VCaP (cell line): ENCODE data around the gene NCOA7.
"Not testable (repeated sequence)": the region's sequence is repeated elsewhere in the genome, so short reads cannot be mapped to it uniquely, and the experiment has no call there.

ENCODE experiments used
- H3K27ac ChIP-seq: fragments of 450-650 bp; 2 replicates; pipeline ENCODE4 v1.5.1; 2017
- TF ChIP-seq, protein P1 (sequence below): fragments of 450-650 bp; conservative IDR thresholded peaks from 2 replicates; pipeline ENCODE4 v1.5.1; 2017; ENCODE audit warnings: mild to moderate bottlenecking, moderate library complexity

Gene NCOA7

DNA sequence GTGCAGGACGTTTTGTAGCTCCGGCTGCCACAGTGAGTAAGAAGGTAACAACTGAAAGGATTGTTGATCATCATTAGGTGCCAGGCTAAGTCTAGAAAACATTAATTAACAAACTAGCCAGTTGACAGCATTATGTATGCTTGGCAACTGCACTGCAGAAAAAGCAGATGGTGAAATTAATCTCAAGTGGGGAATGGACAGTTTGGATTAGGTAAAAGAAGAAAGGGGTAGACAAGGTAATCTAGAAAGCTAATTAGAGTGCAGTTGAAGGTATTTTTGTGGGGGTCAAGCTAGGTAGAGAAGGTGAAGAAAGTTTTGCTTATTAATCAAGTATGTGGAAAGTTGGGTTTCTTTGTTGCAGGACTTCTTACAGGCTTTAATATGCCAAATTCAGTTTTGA lies 96.2 kb downstream of the NCOA7 start:
- TF ChIP-seq, protein P1, sequence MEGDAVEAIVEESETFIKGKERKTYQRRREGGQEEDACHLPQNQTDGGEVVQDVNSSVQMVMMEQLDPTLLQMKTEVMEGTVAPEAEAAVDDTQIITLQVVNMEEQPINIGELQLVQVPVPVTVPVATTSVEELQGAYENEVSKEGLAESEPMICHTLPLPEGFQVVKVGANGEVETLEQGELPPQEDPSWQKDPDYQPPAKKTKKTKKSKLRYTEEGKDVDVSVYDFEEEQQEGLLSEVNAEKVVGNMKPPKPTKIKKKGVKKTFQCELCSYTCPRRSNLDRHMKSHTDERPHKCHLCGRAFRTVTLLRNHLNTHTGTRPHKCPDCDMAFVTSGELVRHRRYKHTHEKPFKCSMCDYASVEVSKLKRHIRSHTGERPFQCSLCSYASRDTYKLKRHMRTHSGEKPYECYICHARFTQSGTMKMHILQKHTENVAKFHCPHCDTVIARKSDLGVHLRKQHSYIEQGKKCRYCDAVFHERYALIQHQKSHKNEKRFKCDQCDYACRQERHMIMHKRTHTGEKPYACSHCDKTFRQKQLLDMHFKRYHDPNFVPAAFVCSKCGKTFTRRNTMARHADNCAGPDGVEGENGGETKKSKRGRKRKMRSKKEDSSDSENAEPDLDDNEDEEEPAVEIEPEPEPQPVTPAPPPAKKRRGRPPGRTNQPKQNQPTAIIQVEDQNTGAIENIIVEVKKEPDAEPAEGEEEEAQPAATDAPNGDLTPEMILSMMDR: no peak
- no peak overlapping the region for H3K27ac ChIP-seq

DNA sequence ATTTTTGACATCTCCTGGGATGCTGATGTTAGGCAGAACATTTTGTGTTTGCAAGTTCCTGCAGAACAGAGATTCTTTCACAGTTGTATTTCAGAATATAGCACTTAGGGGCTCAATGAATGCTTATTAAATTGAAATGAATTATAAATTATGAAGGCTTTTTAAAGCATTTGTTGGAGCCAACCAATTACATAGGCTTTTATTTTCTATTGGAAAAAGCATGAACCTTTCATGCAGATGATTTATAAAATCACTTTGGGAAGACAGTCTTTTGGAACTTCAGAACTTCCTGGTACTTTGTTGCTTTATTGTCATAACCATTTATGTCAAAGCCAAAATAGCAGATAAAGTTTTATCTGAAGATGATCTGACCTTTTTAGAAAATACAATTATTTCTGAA lies 96.6 kb downstream of the NCOA7 start:
- TF ChIP-seq, protein P1: no peak
- no peak overlapping the region for H3K27ac ChIP-seq

DNA sequence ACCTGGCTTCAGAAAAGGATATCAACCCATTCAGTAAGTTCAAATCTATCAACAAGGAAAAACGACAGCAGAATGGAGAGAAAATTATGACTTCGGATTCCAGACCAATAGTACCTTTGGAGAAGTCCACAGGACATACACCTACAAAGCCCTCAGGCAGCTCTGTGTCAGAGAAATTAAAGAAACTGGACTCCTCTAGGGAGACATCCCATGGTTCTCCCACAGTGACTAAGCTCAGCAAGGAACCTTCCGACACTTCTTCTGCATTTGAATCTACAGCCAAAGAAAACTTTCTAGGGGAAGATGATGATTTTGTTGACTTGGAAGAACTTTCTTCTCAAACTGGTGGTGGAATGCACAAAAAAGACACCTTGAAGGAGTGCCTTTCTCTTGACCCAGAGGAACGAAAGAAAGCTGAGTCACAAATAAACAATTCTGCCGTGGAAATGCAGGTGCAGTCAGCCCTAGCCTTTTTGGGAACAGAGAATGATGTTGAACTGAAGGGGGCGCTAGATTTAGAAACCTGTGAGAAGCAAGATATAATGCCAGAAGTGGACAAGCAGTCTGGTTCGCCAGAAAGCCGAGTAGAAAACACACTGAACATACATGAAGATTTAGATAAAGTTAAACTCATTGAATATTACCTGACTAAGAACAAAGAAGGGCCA lies 98.4 kb downstream of the NCOA7 start:
- TF ChIP-seq, protein P1: 0 out of 2 replicates have a peak, but pooled peaks have one; percentile 9
- H3K27ac ChIP-seq: no peak overlapping the region

DNA sequence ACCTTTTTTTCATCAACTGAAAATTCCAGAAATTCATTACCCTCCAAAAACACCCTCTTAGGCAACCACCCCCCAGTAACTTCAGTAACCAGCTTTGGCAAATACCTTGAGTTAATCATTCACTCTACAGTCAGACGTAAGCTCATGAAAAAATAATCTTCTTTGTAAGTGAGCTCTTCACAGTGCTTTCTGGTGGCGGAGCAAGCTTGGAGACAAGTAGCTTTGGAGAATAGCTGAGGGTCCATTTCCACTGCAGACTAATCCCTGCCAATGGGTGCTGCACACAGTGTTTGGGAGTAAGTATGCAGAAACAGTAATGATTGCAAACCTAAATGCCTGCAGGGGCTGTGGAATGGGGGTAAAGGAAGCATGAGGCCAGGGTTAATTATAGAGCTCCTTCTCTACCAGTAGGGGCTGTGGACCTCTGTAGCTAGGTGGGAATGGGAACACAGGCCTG lies 109.0 kb downstream of the NCOA7 start:
- TF ChIP-seq, protein P1: no peak
- no peak overlapping the region for H3K27ac ChIP-seq

DNA sequence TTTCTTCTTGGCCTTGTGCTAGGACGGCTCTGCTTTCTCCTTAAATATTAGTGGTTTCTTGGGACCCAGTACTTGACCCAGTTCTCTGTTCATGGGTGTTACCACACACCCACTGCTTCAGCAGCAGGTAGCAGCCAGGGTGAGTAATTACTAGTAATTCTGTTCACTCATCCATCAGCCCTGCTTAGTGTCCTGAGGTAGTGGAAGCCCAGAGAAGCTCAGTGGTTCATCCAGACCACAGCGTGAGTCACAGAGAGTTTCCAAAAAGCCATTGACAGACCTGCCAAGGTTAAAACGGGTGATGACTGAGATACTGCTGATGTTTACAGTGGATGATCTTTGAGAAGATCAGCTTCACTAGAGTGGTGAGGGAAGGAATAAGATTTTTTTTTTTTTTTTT lies 114.1 kb downstream of the NCOA7 start:
- TF ChIP-seq, protein P1: no peak
- no peak overlapping the region for H3K27ac ChIP-seq

DNA sequence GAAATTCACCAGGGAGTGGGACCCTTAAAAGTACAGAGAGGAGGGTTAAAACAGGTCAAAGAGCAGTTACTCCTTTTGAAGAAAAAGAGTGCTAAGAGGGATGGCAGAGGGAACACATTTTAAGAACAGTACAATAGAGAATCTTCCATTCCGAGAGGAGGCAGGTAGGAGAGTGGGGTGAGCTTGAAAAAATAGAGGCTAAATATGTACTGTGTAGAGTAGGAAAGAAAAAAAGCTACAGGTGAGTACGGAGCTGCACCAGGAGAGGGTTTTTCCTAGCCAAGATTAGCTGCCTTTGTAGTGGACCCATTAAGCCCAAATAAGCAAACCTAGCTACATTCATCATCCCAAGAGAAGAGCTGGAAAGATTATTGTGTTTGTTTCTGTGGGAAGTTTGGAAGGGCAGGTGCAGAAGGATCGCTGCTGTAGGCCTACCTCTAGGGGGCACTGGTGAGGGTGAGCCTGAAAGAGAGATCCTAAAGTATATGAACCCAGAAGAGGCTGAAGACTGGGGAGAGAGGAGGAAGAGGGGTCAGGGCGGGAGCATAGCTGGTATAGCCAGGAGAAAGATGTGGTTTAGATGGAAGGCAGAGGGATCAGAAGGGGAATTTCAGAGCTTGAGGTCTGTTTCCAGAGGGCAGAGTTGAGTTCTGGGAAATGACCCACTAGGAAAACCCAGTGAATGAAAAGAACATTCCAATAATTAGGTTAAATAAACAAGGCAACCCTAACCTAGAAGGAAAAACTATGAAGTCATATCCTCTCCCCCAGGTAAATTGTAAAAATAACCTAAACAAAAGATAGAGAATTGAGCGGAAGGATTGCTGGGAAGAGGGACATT lies 115.6 kb downstream of the NCOA7 start:
- TF ChIP-seq, protein P1: peak; percentile 29; the same call in 1 of the 2 replicates
- H3K27ac ChIP-seq: no peak overlapping the region

DNA sequence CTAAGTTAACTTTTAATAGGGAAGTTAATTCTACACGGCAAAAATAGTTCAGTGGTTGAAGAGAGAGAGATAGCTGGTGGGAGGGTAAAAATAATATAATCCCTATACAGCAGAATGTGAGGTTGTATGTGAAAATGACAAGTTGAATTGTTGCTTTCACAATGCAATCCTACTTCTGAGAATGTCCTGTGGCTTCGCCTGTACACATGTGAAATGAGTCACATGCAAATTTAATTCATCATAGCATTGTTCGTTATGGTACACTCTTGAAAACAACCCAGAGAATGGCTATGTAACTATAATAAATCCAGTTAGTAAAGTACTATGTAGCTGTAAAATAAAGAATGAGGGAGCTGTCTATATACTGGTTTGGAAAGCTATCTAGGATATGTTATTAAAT lies 119.8 kb downstream of the NCOA7 start:
- TF ChIP-seq, protein P1: no peak
- no peak overlapping the region for H3K27ac ChIP-seq

DNA sequence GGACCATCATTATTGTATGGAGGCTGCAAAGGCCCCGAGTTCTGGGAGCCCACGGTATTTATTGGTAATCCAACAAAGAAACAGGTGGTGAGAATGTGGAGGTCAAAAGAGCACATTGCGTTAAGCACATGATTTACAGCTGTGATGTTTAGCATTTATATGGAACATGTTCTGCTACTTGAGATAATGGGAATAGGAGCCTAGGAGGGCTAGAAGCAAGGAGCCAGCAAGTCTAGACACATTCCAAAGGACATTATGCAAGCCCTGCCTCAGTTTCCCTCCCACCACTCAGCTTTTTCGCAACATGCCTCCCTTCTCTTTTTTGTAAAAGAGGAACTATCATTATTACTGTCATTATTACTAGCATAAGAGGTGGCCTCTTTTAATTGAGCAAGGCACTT lies 120.3 kb downstream of the NCOA7 start:
- H3K27ac ChIP-seq: not testable (repeated sequence)

DNA sequence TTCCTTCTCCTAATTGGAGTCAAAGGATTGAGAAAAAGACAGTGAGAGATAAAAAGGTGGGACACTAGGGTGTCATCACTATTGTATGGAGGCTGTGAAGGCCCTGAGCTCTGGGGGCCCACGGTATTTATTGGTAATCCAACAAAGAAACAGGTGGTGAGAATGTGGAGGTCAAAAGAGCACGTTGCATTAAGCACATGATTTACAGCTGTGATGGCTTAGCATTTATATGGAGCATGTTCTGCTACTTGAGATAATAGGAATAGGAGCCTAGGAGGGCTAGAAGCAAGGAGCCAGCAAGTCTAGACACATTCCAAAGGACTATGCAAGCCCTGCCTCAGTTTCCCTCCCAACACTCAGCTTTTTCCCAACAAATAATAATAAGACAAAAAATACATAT lies 121.7 kb downstream of the NCOA7 start:
- not testable (repeated sequence) for H3K27ac ChIP-seq
